NCI-H526 (cell line): ENCODE measurements around the gene CALN1.
"Not testable (repeated sequence)": the region's sequence is repeated elsewhere in the genome, so short reads cannot be mapped to it uniquely, and the experiment has no call there.

ENCODE experiments used
- DNase-seq, 2 experiments: peaks; one replicate each; lab custom pipeline; 2025; lab: John Stamatoyannopoulos, UW

The CALN1 gene

DNA sequence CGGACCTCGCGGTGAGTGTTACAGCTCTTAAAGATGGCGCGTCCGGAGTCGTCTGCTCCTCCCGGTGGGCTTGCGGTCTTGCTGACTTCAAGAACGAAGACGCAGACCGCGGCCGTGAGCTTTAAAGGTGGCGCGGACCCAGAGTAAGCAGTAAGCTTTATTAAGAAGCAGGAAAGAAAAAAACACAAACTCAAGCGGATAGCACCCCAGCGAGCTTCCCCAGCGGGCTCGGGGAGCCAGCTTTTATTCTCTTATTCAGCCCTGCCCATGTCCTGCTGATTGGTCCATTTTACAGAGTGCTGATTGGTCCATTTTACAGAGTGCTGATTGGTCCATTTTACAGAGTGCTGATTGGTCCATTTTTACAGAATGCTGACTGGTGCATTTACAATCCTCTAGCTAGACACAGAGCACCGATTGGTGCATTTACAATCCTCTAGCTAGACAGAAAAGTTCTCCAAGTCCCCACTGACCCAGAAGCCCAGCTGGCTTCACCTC, at the start of gene CALN1:
CALN1 (minus strand) TSS at position 218 of the 498 bp plus-strand sequence.
- not testable (repeated sequence) for DNase-seq

DNA sequence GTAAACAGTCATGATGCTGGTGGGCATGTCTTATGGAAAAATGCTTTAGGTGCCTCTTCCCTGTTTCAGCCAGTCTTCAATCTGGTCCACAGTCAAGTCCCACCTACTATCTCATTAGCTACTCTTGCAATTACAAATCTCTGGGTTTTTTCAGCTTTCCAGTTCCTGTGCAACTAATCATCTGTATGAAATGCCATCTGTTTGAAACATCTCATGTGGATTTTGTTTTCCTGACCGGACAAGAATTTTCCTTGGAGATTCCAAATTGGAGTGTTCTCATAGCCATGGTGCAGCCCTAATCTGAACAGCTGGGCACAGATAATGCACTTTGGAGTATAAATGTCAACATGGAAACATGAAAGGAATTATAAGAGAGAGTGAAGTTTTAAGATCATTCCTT, 41.3 kb upstream of the CALN1 start:
- no peak for DNase-seq

DNA sequence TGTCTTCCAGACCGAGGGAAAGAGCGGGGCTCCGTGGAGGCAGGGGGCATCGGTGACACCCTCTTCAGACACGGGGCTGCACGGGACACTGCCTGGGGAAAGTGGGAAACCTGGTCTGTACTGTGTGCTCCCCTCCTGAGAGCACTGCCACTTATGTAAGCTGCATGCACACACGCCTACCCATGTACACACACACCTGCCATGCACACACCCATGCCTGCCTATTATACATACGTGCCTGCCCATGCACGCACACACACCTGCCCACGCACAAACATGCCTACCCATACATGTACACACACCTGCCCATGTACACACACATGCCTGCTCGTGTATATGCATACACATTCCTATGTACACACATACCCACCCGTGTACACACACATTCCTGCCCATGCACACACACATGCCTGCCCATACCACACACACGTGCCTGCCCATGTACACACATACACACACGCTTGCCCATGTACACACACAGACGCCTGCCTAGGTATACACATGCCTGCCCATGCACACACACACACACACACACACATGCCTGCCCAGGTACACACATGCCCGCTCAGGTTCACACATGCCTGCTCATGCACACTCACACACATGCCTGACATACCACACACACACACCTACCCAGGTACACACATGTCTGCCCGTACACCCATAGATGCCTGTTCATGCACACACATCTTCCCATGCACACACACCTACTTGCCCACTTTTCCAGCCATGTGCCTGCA, 35.5 kb upstream of the CALN1 start:
- no peak for DNase-seq

DNA sequence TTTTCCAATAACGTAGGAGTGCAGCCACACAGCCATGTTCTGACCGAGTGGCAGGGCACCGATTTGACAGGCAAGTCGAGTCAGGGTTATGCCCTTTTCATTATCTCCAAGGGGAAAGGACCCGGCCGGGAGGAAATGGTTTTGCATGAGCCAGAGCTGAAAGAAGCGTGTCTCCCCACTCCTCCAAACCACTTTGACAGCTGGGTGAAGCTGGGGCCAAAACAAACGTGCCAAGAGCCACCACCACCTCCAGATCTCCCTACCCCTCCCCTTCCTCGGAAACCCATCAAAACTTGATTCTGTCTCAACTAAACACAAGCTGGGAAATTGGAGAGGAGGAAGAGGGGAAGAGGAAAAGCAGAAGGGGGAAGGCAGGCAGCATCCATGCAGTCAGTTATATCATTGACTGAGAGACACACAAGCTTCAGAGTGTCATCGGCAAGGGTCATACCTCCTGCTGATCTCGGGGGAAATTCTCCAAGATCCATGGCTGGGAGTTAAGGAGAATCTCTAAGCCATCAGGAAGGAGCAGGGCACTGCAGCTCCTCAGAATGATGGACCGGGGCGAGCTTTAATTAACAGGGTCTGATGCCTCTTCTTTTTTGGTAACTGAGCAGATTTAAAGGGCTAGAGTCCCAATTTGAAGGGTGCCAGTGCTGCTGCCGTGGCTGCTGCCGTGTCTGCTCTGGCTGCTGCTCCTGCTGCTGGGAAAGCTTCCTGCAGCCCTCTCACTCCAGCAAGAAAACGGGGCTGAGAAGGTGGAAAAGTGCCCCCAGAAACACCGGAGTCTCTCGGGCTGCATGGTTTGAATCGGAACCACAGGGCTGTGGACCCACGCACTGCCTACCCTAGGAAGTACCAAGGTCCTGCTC, 34.7 kb upstream of the CALN1 start:
- no peak for DNase-seq

DNA sequence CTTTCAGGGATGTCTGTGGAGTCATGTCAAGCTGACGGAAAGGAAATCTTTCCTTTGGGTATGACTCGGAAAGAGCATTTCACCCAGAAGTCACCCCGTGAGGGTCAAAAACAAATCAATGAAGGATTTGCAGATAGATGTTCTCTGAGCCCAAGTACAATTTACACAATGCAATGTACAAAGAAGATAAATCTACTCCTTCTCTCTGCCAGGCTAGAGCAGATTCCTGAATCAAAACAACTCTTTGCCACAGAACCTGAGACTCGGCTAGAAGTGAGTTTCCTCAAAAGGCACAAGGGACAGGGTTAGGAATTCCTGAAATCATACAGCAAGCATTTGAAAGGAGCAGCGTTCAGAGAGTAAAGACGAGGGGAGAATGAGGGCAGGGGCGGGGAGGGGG, 34.0 kb upstream of the CALN1 start:
- no peak for DNase-seq

DNA sequence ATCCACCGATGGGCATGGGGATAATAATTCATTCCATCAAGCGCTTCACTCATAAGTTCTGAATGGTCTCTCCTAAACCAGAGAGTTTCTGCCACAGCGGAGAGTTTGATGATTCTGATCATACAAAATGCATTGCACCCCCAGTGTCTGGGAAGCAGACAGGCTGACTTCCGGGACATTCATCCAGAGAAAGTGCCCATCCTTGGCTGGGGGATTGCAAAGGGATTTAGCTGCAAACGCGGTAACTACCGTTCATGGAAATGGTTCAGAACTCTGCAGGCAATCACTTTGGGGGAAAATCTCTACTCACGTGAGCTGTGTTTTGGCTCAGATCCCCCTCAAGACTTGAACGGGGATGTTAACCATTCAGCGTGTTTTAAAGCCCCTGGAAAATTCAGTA, 33.4 kb upstream of the CALN1 start:
- DNase-seq, result no peak

DNA sequence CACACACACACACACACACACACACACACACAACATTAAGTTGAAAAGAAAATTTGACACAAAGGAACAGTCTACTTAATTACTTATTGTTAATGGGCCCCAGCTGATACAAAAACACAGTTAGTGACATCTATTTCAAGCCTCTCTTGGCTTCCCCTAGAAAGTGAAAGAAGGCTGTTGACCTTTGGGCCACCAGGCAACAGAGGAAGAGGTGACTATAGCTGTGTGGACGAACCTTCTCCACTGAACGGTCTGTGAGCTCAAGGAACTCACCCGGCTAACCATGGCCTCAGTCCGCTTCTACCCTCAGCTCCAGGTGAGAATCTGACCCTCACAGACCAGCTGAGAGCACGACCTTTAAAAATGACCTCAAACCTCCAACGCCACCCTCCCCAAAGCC, 32.9 kb upstream of the CALN1 start:
- no peak for DNase-seq

DNA sequence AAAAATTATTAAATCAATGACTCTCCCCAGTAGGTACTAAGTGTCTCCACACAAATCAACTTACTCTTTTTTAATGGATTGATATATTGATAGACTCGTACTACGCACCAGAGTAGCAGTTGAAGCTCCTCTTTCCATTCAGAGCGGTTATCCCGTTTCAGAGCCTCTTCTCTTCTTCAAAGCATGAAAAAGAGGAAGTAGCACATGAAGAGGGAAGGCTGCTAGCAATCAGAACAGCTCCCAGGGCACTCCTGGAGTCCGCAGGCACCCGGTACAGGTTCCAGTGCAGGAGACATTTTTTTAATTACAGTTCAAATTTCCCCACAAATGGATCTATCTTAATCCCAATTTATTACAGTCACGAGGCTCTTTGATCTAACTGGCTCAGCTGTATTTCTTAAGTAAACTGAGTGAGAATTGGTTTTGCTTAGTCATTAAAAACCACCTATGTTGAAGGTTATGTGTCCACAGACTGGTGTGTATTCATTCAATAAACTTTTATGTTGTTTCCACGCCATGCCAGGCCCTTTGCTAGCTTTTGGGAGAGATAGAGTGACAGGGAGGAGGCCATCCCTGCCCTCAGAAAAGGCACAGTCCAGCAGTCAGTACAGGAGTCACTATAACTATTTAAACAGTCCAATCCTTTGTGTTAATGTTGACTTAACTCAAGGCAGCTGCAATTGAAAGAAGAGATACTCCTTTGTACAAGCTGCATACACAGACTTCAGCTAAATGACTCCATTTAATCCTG, 32.1 kb upstream of the CALN1 start:
- no peak for DNase-seq

DNA sequence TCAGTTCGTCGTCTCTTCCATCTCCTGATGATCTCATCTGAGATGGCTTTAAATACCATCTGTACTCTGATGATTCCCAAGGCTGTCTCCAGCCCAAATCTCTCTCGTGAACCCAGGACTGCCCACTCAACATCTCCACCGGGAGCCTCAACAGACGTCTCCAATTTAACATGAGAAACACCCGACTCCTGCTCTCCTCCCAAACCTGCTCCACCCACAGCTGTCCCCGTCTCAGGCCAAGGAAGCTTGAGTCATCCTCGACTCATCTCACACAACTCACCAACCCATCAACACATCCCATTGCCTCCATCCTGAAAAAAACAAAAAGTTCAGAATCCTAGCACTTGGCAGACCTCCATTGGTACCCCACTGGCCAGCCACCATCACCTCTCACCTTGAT, 29.7 kb upstream of the CALN1 start:
- no peak for DNase-seq

DNA sequence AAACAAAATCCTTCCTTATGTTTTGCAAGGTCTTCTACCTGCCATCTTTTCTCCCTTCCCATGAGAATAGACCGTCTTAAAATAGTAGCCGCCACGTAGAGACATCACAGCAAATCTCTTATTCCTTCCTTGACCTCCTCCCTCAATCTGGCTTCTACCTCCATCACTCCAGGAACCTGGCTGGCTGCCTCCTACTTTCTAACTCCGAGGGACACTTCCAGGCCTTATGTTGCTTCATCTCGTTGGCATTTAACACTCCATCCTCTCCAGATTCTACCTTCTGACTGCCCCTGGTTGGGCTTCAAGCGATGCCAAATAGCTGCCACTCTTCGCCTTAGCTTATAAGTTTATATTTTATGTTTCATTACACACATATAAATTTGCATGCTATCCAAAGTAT, 26.4 kb upstream of the CALN1 start:
- no peak for DNase-seq

DNA sequence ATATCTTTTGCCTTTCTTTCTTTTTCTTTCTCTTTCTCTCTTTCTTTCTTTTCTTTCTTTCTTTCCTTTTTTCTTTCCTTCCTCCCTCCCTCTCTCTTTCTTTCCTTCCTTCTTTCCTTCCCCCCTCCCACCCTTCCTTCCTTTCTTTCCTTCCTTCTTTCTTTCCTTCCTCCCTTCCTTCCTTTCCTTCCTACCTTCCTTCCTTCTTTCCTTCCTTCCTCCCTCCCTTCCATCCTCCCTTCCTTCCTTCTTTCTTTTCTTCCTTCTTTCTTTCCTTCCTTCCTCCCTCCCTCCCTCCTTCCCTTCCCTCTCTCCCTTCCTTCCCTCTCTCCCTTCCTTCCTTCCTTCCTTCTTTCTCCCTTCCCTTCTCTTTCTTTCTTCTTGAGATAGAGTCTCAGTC, 25.5 kb upstream of the CALN1 start:
- DNase-seq, result no peak

DNA sequence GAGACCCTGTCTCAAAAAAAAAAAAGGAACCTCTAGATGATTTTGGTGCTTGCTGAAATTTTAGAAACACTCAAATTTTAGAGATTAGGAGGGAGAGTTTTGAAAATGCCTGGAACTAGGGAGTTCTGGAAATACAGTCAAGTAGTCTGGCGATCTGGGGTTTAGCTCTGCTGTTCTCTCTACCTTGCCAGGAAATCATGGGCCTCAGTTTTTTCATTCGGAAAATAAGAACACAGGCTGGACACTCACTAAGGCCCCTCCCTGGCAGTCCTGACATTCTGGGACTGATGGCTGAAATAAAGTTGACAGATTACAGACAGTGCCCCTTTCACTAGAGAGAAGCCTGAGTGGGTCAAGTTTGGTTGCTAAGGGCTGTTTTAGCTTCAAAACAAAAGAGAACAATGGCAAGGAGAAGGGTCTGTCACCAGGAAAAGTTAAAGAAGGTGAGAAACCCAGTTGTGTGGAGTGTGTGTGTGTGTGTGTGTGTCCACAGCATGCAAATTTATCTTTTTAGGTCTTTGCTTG, 25.0 kb upstream of the CALN1 start:
- DNase-seq, result no peak

DNA sequence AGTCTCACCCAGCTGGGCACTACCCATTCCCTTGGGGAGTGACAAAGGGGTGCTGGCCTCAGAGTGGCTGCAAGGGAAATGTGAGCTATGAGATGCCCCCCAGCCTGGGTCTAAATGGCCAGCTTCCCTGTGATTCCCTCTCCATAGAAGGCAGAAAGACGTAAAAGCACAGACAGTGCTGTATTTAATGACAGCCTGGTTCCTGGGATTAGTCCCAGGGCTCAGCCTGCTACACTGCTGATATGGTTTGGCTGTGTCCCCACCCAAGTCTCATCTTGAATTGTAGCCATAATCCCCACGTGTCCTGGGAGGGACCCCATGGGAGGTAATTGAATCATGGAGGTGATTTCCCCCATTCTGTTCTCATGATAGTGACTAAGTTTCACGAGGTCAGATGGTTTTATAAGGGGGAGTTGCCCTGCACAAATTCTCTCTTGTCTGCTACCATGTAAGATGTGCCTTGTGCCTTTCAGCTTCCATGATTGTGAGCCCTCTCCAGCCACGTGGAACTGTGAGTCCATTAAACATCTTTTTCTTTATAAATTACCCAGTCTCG, 23.9 kb upstream of the CALN1 start:
- DNase-seq, result no peak

DNA sequence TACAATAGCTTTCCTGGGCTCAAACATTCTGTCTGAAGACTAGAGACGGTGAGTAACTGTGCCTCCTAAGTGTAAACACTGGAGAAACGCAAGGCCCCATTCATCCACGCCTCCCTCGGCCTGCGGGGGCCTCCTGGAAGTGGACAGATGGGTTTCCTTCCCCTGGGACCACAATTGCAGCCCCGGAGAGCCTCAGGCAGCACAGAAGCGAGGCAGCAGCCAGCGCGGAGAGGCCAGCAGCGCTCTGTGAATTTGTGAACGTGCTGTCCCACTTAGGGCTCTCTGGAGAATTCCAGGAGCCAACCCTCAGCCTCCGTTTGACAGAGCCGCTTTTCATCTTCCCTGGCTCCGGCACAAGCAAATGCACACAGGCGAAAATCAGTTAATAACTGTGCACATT, 23.2 kb upstream of the CALN1 start:
- no peak for DNase-seq

DNA sequence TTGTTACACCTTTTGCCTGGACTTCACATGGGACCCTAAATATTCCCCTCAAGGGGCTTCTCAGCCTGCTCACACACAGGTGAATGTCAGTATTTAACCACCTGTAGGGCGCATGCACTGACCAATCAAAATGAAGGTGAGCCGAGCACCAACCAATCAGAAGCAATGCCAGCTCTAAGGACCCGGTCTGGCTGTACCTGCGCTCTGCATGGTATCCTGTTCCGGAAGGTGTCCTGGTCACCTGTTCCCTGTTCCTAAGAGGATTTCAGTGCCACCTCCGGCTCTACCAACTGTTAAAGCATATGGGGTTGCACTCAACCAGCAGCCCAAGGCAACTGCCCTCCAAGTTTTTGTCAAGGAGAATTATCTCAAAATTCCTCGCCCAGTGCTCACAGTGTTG, 18.4 kb upstream of the CALN1 start:
- DNase-seq, result no peak

DNA sequence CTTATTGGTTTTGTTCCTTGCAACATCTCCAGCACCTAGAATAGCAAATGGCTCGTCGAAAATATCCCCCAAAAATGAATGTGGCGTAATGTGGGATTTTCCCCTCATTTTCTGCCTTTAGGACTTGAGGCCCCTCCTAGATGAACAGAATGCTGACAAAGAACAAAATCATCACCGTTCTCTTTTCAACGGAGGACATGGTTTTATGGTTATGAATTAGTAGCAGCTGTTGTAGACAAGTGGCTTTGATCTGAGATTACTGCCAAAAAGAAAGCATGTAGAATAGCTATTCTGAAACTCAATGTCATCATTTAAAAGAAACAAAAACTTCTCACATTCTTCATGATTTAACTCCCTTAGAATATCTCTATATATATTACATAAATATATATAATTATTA, 17.2 kb upstream of the CALN1 start:
- DNase-seq, result no peak

DNA sequence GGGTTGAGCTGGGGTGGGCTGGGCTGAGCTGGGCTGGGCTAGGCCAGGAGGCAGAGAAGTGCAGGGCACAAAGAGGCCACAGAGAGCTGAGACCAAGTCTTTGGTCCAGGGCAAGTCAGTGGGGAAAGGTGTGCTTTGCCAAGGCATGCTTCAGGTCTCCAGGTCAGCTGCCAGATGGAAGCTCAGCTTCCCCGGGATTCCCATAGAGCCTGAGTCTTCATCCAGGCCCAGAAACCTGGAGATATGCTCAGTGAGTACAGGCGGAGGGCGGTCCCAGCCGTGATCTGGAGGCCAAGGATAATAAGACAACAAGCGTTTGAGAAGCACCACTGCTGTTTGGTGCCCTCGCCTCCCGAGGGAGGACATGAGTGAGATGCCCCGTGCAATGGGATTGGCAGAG, 4.7 kb upstream of the CALN1 start:
- no peak for DNase-seq

DNA sequence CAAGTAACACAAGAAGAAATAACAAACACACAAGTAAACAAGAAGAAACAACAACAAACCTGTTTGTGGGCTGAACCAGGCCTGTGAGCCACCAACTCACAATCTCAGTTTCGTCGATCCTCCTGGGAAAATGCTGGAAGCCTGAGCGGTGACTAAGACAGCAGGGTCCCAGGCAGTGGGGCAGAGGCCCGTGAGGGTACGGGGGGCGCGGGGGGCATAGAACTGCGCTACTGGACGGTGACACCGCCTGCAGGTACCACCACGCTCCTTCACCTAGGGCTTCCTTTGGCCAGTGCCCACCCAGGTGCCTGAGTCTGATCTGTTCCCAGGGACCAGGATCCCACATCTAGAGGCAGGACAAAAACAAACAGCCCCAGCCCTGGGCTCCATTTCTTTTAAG, 3.4 kb upstream of the CALN1 start:
- DNase-seq, result no peak

DNA sequence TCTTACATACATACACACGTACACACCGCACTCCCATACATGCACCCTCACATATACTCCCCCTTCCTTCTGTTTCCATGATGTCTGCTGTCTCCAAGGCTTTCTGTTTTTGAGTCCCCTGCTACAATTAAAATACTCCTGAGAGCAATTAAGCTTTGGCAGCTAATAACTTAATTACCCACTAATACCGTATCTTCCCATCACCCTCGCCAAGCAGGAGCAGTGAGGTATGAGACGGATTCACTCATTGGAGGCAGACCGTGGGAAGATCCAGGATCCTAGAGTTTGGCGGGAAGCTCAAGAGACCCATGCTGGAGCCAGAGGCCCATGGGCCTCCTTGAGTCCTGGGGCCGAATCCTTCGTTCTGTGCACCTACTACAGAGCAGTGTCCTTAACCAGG, 1.7 kb upstream of the CALN1 start:
- no peak for DNase-seq

DNA sequence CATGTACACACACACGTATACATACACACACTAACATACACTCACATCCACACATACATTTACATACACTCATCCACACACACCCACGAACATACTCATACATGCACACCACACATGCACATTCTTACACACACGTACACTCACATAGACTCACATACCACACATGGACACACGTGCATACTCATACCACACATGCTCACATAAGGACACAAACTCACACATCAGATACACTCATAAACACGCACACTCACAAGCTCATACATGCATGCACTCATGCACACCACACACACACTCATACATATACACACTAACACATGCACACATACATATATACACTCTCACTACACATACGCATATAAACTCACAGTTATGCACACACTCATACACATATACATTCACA, 1.2 kb upstream of the CALN1 start:
- no peak for DNase-seq

DNA sequence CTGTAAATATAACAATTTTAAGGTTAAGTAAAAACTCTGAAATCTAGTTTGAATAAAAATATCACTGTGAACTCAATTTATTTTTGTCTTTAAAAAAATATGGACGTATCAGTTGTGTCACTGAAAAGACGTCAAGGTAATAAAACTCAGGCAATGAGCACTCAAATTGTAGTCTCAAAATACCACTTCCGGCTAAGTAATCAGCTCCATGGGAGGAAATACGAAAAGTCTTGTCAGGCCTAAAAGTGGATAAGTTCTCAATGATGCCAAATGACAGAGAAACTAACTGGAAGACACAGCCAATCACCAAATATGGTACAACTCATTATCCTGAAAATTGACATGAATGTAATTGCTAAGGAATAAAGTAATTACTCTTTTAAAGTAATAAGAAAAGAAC, 719 bp downstream of the CALN1 start:
- no peak for DNase-seq

DNA sequence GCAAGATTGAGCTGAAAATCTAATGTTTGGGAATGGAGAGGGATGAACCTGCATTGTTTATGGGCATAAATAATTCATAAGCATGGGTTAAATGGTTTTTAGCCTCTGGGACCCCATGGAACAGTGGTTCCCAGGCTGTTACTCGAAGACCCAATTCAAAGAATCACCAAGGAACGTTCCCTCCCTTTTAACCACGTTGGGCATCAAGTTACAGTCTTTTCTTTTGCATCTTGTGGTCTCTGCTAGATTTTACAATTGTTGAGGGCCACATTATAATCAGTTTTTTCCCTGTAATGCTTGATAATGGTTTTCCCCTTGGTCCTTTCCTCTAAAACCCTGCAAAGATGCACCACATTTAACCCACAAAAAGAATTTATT, 2.5 kb downstream of the CALN1 start:
- DNase-seq, result no peak
